ENCODE measurements around the gene KCNMB4.
"Not testable (repeated sequence)": the region's sequence is repeated elsewhere in the genome, so short reads cannot be mapped to it uniquely, and the experiment has no call there.

Gene KCNMB4

GRCh38 chr12:70372881-70373280, 6.8 kb downstream of the KCNMB4 start:
- no peak for DNase-seq (ENCODE audit: low spot score)

GRCh38 chr12:70379846-70380245, 13.8 kb downstream of the KCNMB4 start:
- DNase-seq (ENCODE audit: low spot score) = no peak

GRCh38 chr12:70383484-70383883, 17.4 kb downstream of the KCNMB4 start:
- no peak for DNase-seq (ENCODE audit: low spot score)

- DNase-seq (ENCODE audit: low spot score) = no peak
Measured at GRCh38 chr12:70383886-70384285, 17.8 kb downstream of the KCNMB4 start.

- no peak for DNase-seq (ENCODE audit: low spot score)
Measured at GRCh38 chr12:70386771-70387170, 20.7 kb downstream of the KCNMB4 start.

- no peak for DNase-seq (ENCODE audit: low spot score)
Measured at GRCh38 chr12:70389678-70390077, 23.6 kb downstream of the KCNMB4 start.

- not testable (repeated sequence) for DNase-seq (ENCODE audit: low spot score)
Measured at GRCh38 chr12:70392631-70393030, 26.5 kb downstream of the KCNMB4 start.

- DNase-seq (ENCODE audit: low spot score) = no peak
Measured at GRCh38 chr12:70393787-70394499, 27.9 kb downstream of the KCNMB4 start.

- DNase-seq (ENCODE audit: low spot score) = no peak
Measured at GRCh38 chr12:70398002-70398401, 31.9 kb downstream of the KCNMB4 start.

- DNase-seq (ENCODE audit: low spot score) = no peak
Measured at GRCh38 chr12:70398862-70399261, 32.8 kb downstream of the KCNMB4 start.

- DNase-seq (ENCODE audit: low spot score) = no peak
Measured at GRCh38 chr12:70399311-70399710, 33.2 kb downstream of the KCNMB4 start.

GRCh38 chr12:70400124-70400523, 34.0 kb downstream of the KCNMB4 start:
- DNase-seq (ENCODE audit: low spot score) = no peak

GRCh38 chr12:70402597-70402996, 36.5 kb downstream of the KCNMB4 start:
- no peak for DNase-seq (ENCODE audit: low spot score)

- no peak for DNase-seq (ENCODE audit: low spot score)
Measured at GRCh38 chr12:70403826-70404225, 37.7 kb downstream of the KCNMB4 start.

GRCh38 chr12:70408004-70408790, 42.1 kb downstream of the KCNMB4 start:
- no peak for DNase-seq (ENCODE audit: low spot score)

- no peak for DNase-seq (ENCODE audit: low spot score)
Measured at GRCh38 chr12:70415987-70416386, 49.9 kb downstream of the KCNMB4 start.

GRCh38 chr12:70417121-70417520, 51.0 kb downstream of the KCNMB4 start:
- DNase-seq (ENCODE audit: low spot score) = no peak

- DNase-seq (ENCODE audit: low spot score) = no peak
Measured at GRCh38 chr12:70418101-70418500, 52.0 kb downstream of the KCNMB4 start.

- no peak for DNase-seq (ENCODE audit: low spot score)
Measured at GRCh38 chr12:70422631-70423030, 56.5 kb downstream of the KCNMB4 start.

- no peak for DNase-seq (ENCODE audit: low spot score)
Measured at GRCh38 chr12:70426620-70427019, 60.5 kb downstream of the KCNMB4 start.

- no peak for DNase-seq (ENCODE audit: low spot score)
Measured at GRCh38 chr12:70427611-70428010, 61.5 kb downstream of the KCNMB4 start.

GRCh38 chr12:70430400-70430799, 64.3 kb downstream of the KCNMB4 start:
- DNase-seq (ENCODE audit: low spot score) = no peak

GRCh38 chr12:70436836-70437235, 70.7 kb downstream of the KCNMB4 start:
- DNase-seq (ENCODE audit: low spot score) = no peak

All from HuH-7 (cell line).